Measurements from ENCODE around the gene C8B. TPM values are rescaled to one million over a fixed set of nuclear protein-coding genes. Genes with fewer than 3 reads are reported as not detected.

Gene C8B
- total RNA-seq, 1 experiment from 2014 or later = not detected

GRCh38 chr1:56898879-56899278 lies 66.9 kb downstream of the C8B start:
- H3K36me3 ChIP-seq (ENCODE audit: low read depth) = no peaks in the 10 kb centered on the region
- no peaks in the 10 kb centered on the region for H3F3A ChIP-seq (ENCODE audit: insufficient read depth, low read depth)
- H3K4me2 ChIP-seq = no peak overlapping the region
- no peaks in the 10 kb centered on the region for H3K9me2 ChIP-seq (ENCODE audit: insufficient read depth)
- H3K27ac ChIP-seq = no peak overlapping the region
- no peak overlapping the region for H3K4me3 ChIP-seq
- ChIA-PET POLR2A (ENCODE audit: unreplicated experiment) (no interaction called here), CTCF (no interaction called here)
- intact Hi-C loops (cut with micrococcal nuclease; ENCODE audit: unreplicated experiment) = no loop called here
- no peaks in the 10 kb centered on the region for H3K79me2 ChIP-seq (ENCODE audit: low read depth)
- DNase-seq = no peak
- no peaks in the 10 kb centered on the region for H4K20me1 ChIP-seq (ENCODE audit: insufficient read depth)
- no peak overlapping the region for H2AFZ ChIP-seq
- TF ChIP-seq EZH2 (IDR thresholded peaks at IDR 0.05; ENCODE audit: low read depth) = no peak
- no peak for TF ChIP-seq CTCF (conservative IDR thresholded peaks at IDR 0.05)
- H3K9me3 ChIP-seq (ENCODE audit: insufficient read depth, low read depth) = no peaks in the 10 kb centered on the region
- no TSS peak for BruUV-seq (replicated peaks)
- H3K4me1 ChIP-seq (replicated peaks; ENCODE audit: insufficient read depth) = no peaks in the 10 kb centered on the region
- peaks cover 7% of the 10 kb centered on the region for H3K27me3 ChIP-seq (ENCODE audit: insufficient read depth, low read depth)

GRCh38 chr1:56898005-56898373 lies 67.8 kb downstream of the C8B start:
- Histone ChIP-seq H3K9me3 (ENCODE audit: insufficient read depth, low read depth) (no peaks in the 10 kb centered on the region), H2AFZ (no peak overlapping the region), H3K79me2 (ENCODE audit: low read depth) (no peaks in the 10 kb centered on the region), H3K27ac (no peak overlapping the region), H3K36me3 (ENCODE audit: low read depth) (no peaks in the 10 kb centered on the region), H3K4me3 (no peak overlapping the region), H3K27me3 (ENCODE audit: insufficient read depth, low read depth) (peaks cover 7% of the 10 kb centered on the region), H4K20me1 (ENCODE audit: insufficient read depth) (no peaks in the 10 kb centered on the region), H3K4me1 (replicated peaks; ENCODE audit: insufficient read depth) (no peaks in the 10 kb centered on the region), H3K9me2 (ENCODE audit: insufficient read depth) (no peaks in the 10 kb centered on the region), H3F3A (ENCODE audit: insufficient read depth, low read depth) (no peaks in the 10 kb centered on the region), H3K4me2 (no peak overlapping the region)
- TF ChIP-seq CTCF (conservative IDR thresholded peaks at IDR 0.05) (no peak), EZH2 (IDR thresholded peaks at IDR 0.05; ENCODE audit: low read depth) (no peak)
- CTCF ChIA-PET = no interaction called here
- BruUV-seq (replicated peaks) = no TSS peak
- POLR2A ChIA-PET (ENCODE audit: unreplicated experiment) = no interaction called here
- intact Hi-C loops (cut with micrococcal nuclease; ENCODE audit: unreplicated experiment) = no loop called here
- no peak for DNase-seq

- no TSS peak for BruUV-seq (replicated peaks)
- Histone ChIP-seq H3K4me1 (replicated peaks; ENCODE audit: insufficient read depth) (no peaks in the 10 kb centered on the region), H3K9me2 (ENCODE audit: insufficient read depth) (no peaks in the 10 kb centered on the region), H3K36me3 (ENCODE audit: low read depth) (no peaks in the 10 kb centered on the region), H2AFZ (no peak overlapping the region), H3K27me3 (ENCODE audit: insufficient read depth, low read depth) (peaks cover 8% of the 10 kb centered on the region), H3K9me3 (ENCODE audit: insufficient read depth, low read depth) (no peaks in the 10 kb centered on the region), H3F3A (ENCODE audit: insufficient read depth, low read depth) (no peaks in the 10 kb centered on the region), H3K27ac (no peak overlapping the region), H3K4me2 (no peak overlapping the region), H3K79me2 (ENCODE audit: low read depth) (no peaks in the 10 kb centered on the region), H4K20me1 (ENCODE audit: insufficient read depth) (no peaks in the 10 kb centered on the region), H3K4me3 (no peak overlapping the region)
- CTCF ChIA-PET = no interaction called here
- no peak for DNase-seq
- POLR2A ChIA-PET (ENCODE audit: unreplicated experiment) = no interaction called here
- TF ChIP-seq CTCF (conservative IDR thresholded peaks at IDR 0.05) = no peak
- TF ChIP-seq EZH2 (IDR thresholded peaks at IDR 0.05; ENCODE audit: low read depth) = no peak
- intact Hi-C loops (cut with micrococcal nuclease; ENCODE audit: unreplicated experiment) = no loop called here
Measured at GRCh38 chr1:56897150-56898004, 68.4 kb downstream of the C8B start.

Measured in PC-9 (cell line).